NCI-H446 treated with DMSO at 0.1 percent for 48 hours (cell line): ENCODE results near the gene GBP3.
"Not testable (repeated sequence)": the region's sequence is repeated elsewhere in the genome, so short reads cannot be mapped to it uniquely, and the experiment has no call there.

Experiments used
- DNase-seq: peaks from one replicate; lab custom pipeline; 2025; lab: John Stamatoyannopoulos, UW

Gene GBP3

DNA sequence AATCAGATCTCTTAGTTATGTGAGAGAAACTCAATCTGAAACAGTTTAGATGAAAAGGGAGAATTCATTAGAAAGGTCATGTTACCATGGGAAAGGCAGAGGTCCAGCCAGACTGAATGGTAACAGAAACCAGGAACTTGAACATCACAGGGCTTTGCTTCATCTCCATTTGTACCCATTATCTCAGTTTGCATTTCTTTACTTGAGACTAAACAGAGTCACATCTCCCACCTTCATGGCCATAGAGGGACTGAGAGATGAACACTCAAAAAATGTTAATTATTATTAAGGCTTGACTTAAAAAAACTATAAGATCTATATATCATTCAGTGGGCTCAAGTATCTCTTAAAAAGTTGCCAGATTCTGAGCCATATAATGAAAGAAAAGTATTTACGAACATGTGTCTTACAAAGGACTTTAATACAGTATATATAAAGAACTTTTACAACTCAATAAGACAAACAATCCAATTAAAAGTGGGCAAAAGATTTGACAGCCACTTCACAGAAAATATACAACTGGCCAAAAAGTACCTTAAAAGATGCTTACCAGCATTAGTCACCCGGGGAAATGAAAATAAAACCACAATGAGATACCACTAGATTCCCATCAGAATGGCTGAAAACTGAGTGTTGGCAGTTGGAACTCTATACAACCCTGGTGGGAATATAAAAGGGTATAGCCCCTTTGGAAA is 43.5 kb downstream of the GBP3 start:
- no peak for DNase-seq

DNA sequence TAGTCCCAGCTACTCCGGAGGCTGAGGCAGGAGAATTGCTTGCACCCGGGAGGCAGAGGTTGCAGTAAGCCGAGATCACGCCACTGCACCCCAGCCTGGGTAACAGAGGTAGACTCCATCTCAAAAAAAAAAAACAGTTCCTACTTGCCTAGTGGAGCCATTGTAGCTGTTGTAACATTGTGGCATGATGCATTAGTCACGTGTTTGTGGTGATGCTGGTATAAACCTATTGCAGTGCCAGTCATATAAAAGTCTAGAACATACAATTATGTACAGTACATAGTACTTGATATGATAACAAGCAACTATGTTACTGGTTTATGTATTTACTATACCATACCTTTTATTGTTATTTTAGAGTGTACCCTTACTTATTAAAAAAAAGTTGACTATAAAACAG is 46.4 kb downstream of the GBP3 start:
- DNase-seq = no peak

DNA sequence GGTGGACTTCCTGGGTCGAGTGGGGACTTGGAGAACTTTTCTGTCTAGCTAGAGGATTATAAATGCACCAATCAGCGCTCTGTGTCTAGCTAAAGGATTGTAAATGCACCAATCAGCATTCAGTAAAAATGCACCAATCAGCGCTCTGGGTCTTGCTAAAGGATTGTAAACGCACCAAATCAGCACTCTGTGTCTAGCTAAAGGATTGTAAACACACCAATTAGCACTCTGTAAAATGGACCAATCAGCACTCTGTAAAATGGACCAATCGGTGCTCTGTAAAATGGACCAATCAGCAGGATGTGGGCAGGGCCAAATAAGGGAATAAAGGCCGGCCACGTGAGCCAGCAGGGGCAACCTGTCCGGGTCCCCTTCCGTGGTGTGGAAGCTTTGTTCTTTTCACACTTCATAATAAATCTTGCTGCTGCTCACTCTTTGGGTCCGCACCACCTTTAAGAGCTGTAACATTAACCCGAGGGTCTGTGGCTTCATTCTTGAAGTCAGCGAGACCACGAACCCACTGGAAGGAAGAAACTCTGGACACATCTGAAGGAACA is 48.0 kb downstream of the GBP3 start:
- DNase-seq = not testable (repeated sequence)

DNA sequence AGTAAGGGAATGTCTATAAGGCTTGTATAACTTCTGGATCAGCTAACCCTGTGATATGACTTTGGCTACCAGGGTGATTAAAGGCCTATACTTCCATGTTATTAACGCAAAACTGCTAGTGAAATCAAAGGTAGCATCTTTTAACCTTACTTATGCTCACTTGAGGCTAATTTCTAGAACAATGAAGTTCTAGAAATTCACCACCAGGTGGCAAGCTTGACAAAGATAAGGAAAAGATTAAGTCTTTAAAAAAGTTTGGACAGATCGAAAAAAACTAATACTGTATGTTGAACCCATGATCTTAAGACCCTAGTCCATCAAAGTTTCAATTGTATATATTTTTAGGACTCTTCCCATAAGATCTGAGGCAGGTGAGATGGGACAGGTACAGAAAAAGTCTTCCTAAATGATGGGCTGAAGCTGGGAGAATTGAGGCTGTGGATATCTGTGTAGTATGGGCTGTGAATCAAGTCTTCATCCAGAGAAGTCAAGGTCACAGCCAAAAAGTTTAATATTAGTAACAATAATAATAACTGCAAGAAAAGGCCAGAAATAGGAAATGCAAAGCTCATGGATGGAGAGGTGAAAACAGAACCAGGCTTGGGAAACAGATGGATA is 49.0 kb downstream of the GBP3 start:
- DNase-seq = peak; percentile 15

DNA sequence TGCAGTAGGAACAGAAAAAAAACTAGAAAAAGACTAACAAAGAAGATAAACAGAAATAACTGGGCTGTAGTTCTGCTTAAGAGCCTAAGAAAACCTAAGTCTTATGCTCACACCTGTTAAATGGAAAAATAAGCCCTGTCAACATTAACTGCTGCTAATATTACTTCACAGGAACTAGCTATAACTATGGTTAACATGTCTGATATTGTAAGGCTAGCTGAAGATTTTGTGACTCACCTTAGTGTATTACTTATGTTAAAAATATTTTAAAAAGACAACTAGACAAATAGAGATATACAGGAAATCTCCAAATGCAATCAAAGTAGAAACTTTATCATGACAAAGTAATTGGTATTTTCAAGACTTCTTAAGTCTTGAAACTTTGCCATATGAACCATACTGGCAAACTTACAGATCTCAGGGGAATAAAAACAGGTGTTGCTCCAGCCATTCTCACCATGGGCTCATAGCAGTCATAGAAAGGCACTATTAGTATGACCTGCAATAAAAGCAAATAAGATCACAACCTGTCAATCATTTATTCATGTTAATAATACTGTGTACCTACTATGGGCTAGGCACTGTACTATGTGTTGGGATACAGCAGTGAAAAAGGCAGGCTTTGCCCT is 60.9 kb downstream of the GBP3 start:
- no peak for DNase-seq

DNA sequence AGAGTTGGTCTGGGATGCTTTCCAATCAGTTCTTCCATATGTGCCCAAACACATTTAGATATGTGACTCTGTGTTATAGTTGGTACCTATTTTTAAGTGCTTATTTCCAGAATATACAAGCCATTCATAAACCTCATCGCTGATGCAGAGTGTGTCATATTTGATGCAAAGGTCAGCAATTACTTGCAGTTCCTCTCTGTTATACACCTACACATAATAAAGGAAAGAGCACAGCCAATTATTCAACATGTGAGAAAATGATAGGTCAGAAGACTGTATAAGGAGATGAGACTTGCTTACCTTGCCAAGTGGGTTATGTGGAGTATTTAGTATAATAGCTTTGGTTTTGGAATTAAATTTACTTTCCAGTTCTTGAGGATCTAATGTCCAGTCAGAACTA is 61.6 kb downstream of the GBP3 start:
- DNase-seq = no peak
